ENCODE results near the gene SLAMF1.

DNA sequence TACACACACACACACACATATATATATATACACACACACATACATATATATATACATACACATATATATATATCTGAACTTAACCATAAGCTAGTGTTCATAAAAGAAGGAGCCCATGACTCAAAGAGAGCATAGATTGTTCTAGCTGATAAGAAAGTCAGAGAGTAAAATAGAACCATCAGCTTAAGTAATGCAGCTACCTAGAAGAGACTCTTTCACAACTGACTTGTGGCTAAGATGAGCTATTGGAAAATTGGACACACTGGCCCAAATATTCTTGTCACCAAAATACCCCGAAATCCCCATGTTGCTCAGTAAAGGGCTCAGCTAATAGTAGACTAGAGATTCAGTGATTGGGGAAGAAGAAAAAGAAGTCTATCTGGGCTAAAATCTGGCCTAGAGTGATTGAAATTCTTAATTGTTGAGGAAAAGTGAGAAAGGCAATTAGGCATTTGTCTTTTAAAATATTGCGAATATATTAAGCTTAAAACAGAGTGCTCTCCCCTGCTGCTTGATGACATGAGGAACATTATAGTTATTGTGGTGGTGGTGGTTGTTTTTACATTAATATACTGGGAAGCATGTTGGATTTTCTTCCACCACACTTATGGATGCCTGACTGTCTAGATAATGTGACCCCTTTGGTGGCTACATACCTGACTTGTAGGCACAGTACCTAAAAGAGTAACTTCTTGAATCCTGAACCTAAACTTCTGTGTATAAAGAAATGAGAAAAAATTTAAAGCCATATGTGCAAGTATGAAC is 6.3 kb downstream of the SLAMF1 start:
- TF ChIP-seq, protein P1, sequence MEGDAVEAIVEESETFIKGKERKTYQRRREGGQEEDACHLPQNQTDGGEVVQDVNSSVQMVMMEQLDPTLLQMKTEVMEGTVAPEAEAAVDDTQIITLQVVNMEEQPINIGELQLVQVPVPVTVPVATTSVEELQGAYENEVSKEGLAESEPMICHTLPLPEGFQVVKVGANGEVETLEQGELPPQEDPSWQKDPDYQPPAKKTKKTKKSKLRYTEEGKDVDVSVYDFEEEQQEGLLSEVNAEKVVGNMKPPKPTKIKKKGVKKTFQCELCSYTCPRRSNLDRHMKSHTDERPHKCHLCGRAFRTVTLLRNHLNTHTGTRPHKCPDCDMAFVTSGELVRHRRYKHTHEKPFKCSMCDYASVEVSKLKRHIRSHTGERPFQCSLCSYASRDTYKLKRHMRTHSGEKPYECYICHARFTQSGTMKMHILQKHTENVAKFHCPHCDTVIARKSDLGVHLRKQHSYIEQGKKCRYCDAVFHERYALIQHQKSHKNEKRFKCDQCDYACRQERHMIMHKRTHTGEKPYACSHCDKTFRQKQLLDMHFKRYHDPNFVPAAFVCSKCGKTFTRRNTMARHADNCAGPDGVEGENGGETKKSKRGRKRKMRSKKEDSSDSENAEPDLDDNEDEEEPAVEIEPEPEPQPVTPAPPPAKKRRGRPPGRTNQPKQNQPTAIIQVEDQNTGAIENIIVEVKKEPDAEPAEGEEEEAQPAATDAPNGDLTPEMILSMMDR (IDR thresholded peaks at IDR 0.05; ENCODE audit: low read length), result no peak
- TF ChIP-seq EZH2 (optimal IDR thresholded peaks at IDR 0.05; ENCODE audit: low read depth, low read length), result no peak

All from MM.1S (cell line).